GM19023 (cell line): ENCODE data around the gene GARIN3.
"Not testable (repeated sequence)": the region's sequence is repeated elsewhere in the genome, so short reads cannot be mapped to it uniquely, and the experiment has no call there.

Experiments used
- ATAC-seq: cut with Tn5 transposase; IDR thresholded peaks from one replicate; pipeline ENCODE4 v1.9.1; 2021; ENCODE audit warnings: mild to moderate bottlenecking, moderate library complexity; ENCODE audit not compliant: unreplicated experiment

The GARIN3 gene

DNA sequence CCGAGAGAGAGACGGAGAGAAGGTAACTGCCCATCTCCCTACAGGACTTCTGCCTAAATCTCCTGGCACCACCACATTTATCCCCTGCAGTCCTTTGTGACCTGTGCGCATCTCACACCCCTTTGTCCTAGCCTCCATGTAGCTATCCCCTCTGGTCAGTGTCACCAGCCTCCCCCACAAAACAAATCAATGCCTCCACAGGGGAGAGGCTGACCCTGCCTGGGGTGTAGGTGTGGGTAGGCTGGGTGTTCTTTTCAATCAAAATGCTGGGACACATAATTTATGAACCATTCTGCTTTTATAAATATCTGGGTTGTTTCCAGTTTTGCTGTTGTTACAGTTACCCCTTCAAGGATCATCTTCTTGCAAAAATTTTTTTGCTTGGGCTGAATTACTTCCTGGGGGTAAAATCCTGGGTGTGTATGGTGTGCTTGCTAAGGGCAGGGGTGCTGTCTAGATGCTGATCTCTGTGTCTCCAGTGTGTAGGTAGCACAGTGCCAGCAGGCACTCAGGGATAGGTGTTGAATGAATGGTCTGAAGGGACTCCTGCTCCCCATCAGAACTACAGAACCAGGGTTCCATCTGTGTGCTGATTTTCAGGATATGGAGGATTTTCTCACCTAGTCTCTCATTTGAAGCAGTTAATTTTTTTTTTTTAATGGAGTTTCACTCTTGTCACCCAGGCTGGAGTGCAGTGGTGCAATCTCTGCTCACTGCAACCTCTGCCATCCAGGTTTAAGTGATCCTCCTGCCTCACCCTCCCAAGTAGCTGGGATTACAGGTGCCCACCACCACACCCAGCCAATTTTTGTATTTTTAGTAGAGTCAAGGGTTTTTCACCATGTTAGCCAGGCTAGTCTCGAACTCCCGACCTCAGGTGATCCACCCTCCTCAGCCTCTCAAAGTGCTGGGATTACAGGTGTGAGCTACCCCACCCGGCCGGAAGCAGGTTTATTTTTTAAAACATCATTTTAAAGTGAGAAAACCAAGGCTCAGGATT lies at the start of gene GARIN3:
GARIN3 (minus strand) TSS at position 51 of the 1,000 bp plus-strand sequence. CDS start 96 bp downstream, outside the sequence.
- no peak for ATAC-seq

GRCh38 chr5:157215514-157216167 lies 49.6 kb upstream of the GARIN3 start:
- no peak for ATAC-seq

DNA sequence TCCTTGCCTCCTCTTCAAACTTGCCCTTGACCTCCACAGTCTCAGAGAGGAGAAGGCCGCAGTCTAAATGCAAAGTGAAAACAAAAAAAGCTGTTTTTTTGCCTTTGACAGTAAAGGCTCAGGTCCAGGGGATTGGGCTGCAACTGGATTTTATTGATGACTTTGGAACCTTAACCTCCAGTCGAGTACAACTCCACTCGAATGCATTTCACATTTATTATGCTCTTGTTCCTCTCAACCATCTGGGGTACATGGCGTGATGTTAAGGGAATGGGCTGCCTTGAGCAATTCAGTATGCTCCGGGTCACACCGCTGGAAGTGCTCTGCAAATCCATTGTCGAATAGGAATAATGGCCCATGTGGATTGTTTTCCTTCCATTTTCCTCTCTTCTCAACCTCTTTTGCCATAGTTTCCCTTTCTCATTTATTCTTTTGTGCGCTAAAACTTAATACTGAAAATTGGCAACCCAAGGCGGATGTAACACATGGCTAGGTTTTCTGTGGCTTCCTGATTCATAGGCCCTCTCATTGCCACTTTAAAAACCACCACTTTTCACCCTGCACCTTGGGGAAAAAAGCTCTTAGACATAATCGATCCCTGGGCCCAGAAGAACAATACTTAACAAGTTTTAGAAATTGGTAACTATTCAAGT lies 48.9 kb upstream of the GARIN3 start:
- peak; percentile 26 for ATAC-seq

- ATAC-seq: no peak
These were observed 48.4 kb upstream of the GARIN3 start for GRCh38 chr5:157214415-157214814.

GRCh38 chr5:157213527-157214243 lies 47.6 kb upstream of the GARIN3 start:
- no peak for ATAC-seq

DNA sequence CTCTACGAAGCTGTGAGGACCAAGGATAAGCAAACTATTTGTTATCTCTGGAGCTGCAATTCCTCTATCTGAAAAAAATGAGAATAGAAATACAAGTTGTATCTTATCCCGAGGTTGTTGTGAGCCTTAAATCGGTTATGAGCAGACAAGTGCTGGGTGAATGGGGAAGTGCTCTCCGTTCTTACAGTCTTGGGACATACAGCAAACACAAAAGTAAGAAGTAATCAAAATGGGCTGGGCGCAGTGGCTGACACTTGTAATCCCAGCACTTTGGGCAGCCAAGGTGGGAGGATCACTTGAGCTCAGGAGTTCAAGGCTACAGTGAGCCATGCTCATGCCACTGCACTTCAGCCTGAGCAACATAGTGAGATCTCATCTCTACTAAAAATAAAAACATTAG lies 46.2 kb upstream of the GARIN3 start:
- no peak for ATAC-seq

DNA sequence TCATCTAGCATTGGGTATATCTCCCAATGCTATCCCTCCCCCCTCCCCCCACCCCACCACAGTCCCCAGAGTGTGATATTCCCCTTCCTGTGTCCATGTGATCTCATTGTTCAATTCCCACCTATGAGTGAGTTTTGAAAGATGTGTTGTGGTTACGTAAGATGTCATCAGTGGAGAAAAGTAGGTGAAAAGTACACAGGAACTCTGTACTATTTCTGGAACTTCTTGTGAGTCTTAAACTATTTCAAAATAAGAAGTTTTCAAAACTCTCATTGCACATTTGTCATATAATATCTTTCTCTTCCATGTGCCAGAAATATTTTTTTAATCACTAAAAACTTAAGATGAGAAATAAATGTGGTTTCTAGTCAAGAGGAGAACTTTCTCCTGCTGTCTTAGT lies 44.6 kb upstream of the GARIN3 start:
- not testable (repeated sequence) for ATAC-seq

DNA sequence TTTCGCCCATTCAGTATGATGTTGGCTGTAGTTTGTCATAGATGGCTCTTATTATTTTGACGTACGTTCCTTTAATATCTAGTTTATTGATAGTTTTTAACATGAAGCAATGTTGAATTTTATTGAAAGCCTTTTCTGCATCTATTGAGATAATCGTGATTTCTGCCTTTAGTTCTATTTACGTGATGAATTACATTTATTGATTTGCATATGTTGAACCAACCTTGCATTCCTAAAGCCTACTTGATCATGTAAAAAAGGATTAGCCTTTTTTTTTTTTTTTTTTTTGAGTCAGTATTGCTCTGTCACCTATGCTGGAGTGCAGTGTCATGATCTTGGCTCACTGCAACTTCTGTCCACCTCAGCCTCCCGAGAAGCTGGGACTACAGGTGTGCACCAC lies 39.6 kb upstream of the GARIN3 start:
- ATAC-seq: no peak

GRCh38 chr5:157204765-157205164 lies 38.7 kb upstream of the GARIN3 start:
- ATAC-seq: no peak

GRCh38 chr5:157203417-157203816 lies 37.4 kb upstream of the GARIN3 start:
- no peak for ATAC-seq

DNA sequence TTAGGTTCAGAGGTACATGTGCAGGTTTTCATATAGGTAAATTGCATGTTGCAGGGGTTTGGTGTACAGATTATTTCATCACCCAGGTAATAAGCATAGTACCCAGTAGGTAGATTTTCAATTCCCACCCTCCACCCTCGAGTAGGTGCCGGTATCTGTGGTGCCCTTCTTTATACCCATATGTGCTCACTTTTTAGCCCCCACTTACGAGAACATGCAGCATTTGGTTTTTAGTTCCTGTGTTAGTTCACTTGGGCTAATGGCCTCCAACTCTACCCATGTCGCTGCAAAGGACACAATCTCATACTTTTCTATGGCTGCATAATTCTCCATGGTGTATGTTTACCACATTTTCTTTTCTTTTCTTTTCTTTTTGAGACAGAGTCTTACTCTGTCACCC lies 35.8 kb upstream of the GARIN3 start:
- no peak for ATAC-seq

GRCh38 chr5:157198277-157198986 lies 32.4 kb upstream of the GARIN3 start:
- ATAC-seq: no peak

DNA sequence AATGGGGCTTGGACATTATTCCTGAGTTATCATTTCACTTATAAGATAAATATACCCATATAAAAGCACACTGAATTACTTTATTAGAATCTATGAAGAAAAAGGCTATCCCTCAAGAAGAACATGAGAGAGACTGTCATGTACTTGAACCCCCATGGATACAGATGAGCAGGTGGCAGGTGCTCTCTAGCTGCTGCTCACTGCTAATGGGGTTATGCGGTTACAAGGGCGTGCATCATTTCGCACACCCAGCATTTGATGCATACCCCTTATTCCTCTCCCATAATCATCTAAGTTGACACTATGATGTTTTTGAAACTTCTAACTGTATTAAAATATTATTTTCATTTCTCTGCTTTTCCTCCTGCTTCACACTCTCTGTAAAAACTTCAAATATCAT lies 31.0 kb upstream of the GARIN3 start:
- ATAC-seq: no peak

DNA sequence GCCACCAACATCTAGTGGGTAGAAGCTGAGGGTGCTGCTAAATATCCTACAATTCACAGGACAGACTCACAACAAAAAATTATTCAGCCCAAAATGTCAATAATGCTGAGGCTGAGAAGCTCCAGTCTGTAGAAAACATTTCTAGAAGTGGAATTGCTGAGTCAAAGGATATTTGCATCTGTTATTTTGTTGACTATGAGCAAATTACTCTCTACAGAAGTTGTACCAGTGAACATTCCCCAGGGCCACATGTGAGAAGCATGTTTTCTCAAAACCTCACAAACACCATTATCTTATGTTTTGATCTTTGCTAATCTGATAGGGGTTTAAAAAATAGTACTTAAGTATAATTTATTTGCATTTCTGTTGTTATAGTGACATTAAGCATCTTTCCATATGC lies 30.0 kb upstream of the GARIN3 start:
- no peak for ATAC-seq

DNA sequence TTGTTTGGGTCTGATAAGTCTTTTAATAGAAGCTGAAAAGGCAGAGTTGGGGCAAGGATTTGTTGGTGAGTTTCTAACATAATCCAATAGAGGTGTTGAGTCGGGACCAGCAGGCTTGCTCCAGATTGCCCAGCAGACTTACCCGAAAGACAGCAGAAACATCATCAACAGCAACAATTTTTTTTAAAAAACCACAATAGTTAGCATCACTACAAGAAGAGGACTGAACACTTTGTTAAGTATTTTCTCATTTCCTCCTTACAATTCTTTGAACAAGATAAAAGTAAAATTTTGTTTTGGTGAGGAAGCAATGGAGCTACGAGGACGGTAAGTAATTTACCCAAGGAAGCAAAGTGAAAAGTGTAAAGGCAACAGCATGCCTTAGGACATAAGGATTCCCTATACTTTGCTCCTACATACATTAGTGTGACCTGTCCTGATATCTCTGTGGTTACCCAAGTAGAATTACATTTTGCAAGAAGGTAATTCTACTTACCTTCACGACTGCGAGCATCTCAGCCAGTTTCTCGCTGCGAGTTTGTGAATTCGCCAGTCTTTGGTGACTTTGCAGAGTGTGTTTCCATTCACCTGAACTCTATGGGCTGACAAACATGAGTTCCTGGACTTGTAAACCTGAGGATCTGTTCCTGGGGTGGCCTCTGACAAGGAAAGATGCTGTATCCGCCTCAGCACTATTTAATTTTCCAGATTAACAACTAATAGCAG lies 27.8 kb upstream of the GARIN3 start:
- no peak for ATAC-seq

DNA sequence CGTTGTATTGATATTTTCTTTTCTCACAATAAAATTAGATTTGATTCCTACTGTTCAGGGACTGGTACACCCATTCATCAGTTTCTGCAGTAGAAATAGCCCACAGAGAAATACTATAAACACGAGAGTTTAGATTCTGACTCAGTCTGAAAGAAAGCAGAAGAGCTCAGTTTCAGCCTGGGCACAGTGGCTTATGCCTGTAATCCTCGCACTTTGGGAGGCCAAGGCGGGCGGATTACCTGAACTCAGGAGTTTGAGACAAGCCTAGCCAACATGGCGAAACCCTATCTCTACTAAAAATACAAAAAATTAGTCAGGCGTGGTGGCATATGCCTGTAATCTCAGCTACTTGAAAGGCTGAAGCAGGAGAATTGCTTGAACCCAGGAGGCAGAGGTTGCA lies 23.2 kb upstream of the GARIN3 start:
- peak; percentile 69 for ATAC-seq

DNA sequence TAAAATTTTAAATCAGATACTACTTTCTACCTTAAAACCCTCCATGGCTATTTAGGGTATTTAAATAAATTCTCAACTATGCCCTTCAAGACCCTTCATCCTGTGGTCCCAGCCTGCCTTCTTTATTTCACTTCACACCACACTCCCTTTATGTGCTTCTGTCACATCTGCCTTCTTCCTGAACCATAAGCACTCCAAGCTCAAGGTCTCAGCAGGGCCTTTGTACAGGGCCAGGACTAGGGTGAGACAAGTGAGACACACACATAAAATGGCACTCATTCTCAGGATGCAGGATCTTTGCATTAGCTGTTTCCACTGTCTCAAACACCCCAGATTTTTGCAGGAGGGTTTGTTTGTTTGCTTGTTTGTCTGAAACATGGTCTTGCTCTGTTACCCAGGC lies 22.2 kb upstream of the GARIN3 start:
- ATAC-seq: no peak

GRCh38 chr5:157187046-157187754 lies 21.1 kb upstream of the GARIN3 start:
- ATAC-seq: no peak
